Activated naive CD8-positive, alpha-beta T cell treated with anti-CD3 and anti-CD28 coated beads, Interleukin-2, amount 10 ng/mL, durations not matched to agents 7 days and 5 days (primary cell): Measurements from ENCODE around the gene NPR1. TPM values are rescaled to one million over a fixed set of nuclear protein-coding genes. Genes with fewer than 3 reads are reported as not detected.
"Not testable (repeated sequence)": the region's sequence is repeated elsewhere in the genome, so short reads cannot be mapped to it uniquely, and the experiment has no call there.

ENCODE experiments used
- ATAC-seq: fragments of 150-1000 bp; cut with Tn5 transposase; one replicate; pipeline ENCODE4 v1.10.0; 2021; ENCODE audit warnings: low read depth, moderate library complexity
- POLR2A ChIA-PET: fragments of 350-600 bp; sonication (Branson Sonifier 250); formaldehyde crosslinking; loops from one replicate; lab custom pipeline; 2021; ENCODE audit warnings: antibody characterized with exemption; lab: Charles Lee
- DNase-seq: peaks from one replicate; pipeline ENCODE4 v3.0.0; 2021
- H3K27ac Mint-ChIP-seq: one replicate; pipeline ENCODE4 v1.8.0; 2022; ENCODE audit warnings: mild to moderate bottlenecking, mixed read lengths
- H3K27me3 Mint-ChIP-seq: one replicate; pipeline ENCODE4 v1.8.0; 2022; ENCODE audit warnings: mild to moderate bottlenecking, moderate library complexity, mixed read lengths
- H3K36me3 Mint-ChIP-seq: one replicate; pipeline ENCODE4 v1.8.0; 2021; ENCODE audit warnings: mild to moderate bottlenecking, mixed read lengths
- H3K4me1 Mint-ChIP-seq: one replicate; pipeline ENCODE4 v1.8.0; 2021; ENCODE audit warnings: mixed read lengths
- H3K4me3 Mint-ChIP-seq: one replicate; pipeline ENCODE4 v1.8.0; 2022; ENCODE audit warnings: mild to moderate bottlenecking, moderate library complexity, mixed read lengths
- H3K9me3 Mint-ChIP-seq: one replicate; pipeline ENCODE4 v1.8.0; 2021; ENCODE audit warnings: mixed read lengths
- total RNA-seq, 2 experiments: library from RNA; stranded (reverse); gene quantifications; one replicate each; pipeline ENCODE4 v1.2.3, GENCODE V29; 2021

NPR1 gene
- total RNA-seq, 2 experiments from 2014 or later, result not detected

GRCh38 chr1:153688736-153689328, 10.3 kb downstream of the NPR1 start:
- ATAC-seq, result no peak
- H3K36me3 Mint-ChIP-seq, result no peaks in the 10 kb centered on the region
- peaks cover 13% of the 10 kb centered on the region for H3K27me3 Mint-ChIP-seq
- no peak overlapping the region for H3K27ac Mint-ChIP-seq
- POLR2A ChIA-PET, result interaction anchor here (1.1 kb wide), 1 partner anchor 39 kb away, joined by 3 read pairs; no protein-coding TSS in a partner anchor
- H3K9me3 Mint-ChIP-seq, result no peaks in the 10 kb centered on the region
- H3K4me1 Mint-ChIP-seq, result peaks cover 10% of the 10 kb centered on the region
- H3K4me3 Mint-ChIP-seq, result no peak overlapping the region
- DNase-seq, result no peak

- ATAC-seq (no peak), DNase-seq (no peak)
- H3K27ac Mint-ChIP-seq, result no peak overlapping the region
- peaks cover 11% of the 10 kb centered on the region for H3K4me1 Mint-ChIP-seq
- H3K36me3 Mint-ChIP-seq, result no peaks in the 10 kb centered on the region
- POLR2A ChIA-PET, result no interaction called here
- H3K9me3 Mint-ChIP-seq, result no peaks in the 10 kb centered on the region
- no peak overlapping the region for H3K4me3 Mint-ChIP-seq
- peaks cover 9% of the 10 kb centered on the region for H3K27me3 Mint-ChIP-seq
Measured at GRCh38 chr1:153693466-153693865, 15.0 kb downstream of the NPR1 start.

GRCh38 chr1:153696741-153697140, 18.3 kb downstream of the NPR1 start:
- no peak for ATAC-seq
- H3K36me3 Mint-ChIP-seq, result no peaks in the 10 kb centered on the region
- H3K4me1 Mint-ChIP-seq, result peaks cover 1% of the 10 kb centered on the region
- no peaks in the 10 kb centered on the region for H3K9me3 Mint-ChIP-seq
- no peak for DNase-seq
- no peak overlapping the region for H3K4me3 Mint-ChIP-seq
- no peak overlapping the region for H3K27ac Mint-ChIP-seq
- peaks cover 2% of the 10 kb centered on the region for H3K27me3 Mint-ChIP-seq
- POLR2A ChIA-PET, result no interaction called here

GRCh38 chr1:153697191-153698019, 18.9 kb downstream of the NPR1 start:
- H3K36me3 Mint-ChIP-seq, result no peaks in the 10 kb centered on the region
- ATAC-seq, result no peak
- POLR2A ChIA-PET, result no interaction called here
- peaks cover 1% of the 10 kb centered on the region for H3K4me1 Mint-ChIP-seq
- no peaks in the 10 kb centered on the region for H3K27me3 Mint-ChIP-seq
- H3K9me3 Mint-ChIP-seq, result no peaks in the 10 kb centered on the region
- DNase-seq, result no peak
- no peak overlapping the region for H3K4me3 Mint-ChIP-seq
- no peak overlapping the region for H3K27ac Mint-ChIP-seq

- no peaks in the 10 kb centered on the region for H3K27me3 Mint-ChIP-seq
- POLR2A ChIA-PET, result no interaction called here
- DNase-seq, result no peak
- peaks cover 1% of the 10 kb centered on the region for H3K4me1 Mint-ChIP-seq
- no peaks in the 10 kb centered on the region for H3K9me3 Mint-ChIP-seq
- ATAC-seq, result no peak
- no peaks in the 10 kb centered on the region for H3K36me3 Mint-ChIP-seq
- H3K27ac Mint-ChIP-seq, result no peak overlapping the region
- no peak overlapping the region for H3K4me3 Mint-ChIP-seq
Measured at GRCh38 chr1:153698020-153698922, 19.8 kb downstream of the NPR1 start.

GRCh38 chr1:153698923-153699714, 20.6 kb downstream of the NPR1 start:
- peaks cover 1% of the 10 kb centered on the region for H3K4me1 Mint-ChIP-seq
- no peak overlapping the region for H3K27ac Mint-ChIP-seq
- POLR2A ChIA-PET, result no interaction called here
- DNase-seq, result no peak
- no peaks in the 10 kb centered on the region for H3K27me3 Mint-ChIP-seq
- no peaks in the 10 kb centered on the region for H3K36me3 Mint-ChIP-seq
- no peaks in the 10 kb centered on the region for H3K9me3 Mint-ChIP-seq
- no peak for ATAC-seq
- no peak overlapping the region for H3K4me3 Mint-ChIP-seq

- H3K27me3 Mint-ChIP-seq, result no peaks in the 10 kb centered on the region
- POLR2A ChIA-PET, result no interaction called here
- H3K36me3 Mint-ChIP-seq, result no peaks in the 10 kb centered on the region
- DNase-seq (no peak), ATAC-seq (no peak)
- peaks cover 1% of the 10 kb centered on the region for H3K4me1 Mint-ChIP-seq
- no peak overlapping the region for H3K4me3 Mint-ChIP-seq
- no peaks in the 10 kb centered on the region for H3K9me3 Mint-ChIP-seq
- H3K27ac Mint-ChIP-seq, result no peak overlapping the region
Measured at GRCh38 chr1:153699768-153700167, 21.3 kb downstream of the NPR1 start.

GRCh38 chr1:153705484-153705883, 27.0 kb downstream of the NPR1 start:
- no peak for ATAC-seq
- Mint-ChIP-seq H3K9me3 (no peaks in the 10 kb centered on the region), H3K27ac (no peak overlapping the region), H3K4me1 (no peaks in the 10 kb centered on the region), H3K4me3 (no peak overlapping the region), H3K27me3 (peaks cover 2% of the 10 kb centered on the region), H3K36me3 (no peaks in the 10 kb centered on the region)
- no peak for DNase-seq
- POLR2A ChIA-PET, result interaction anchor here (0.9 kb wide), 1 partner anchor 9 kb away, joined by 3 read pairs; no protein-coding TSS in a partner anchor

- no peaks in the 10 kb centered on the region for H3K4me1 Mint-ChIP-seq
- DNase-seq, result no peak
- no peak for ATAC-seq
- no peaks in the 10 kb centered on the region for H3K9me3 Mint-ChIP-seq
- peaks cover 11% of the 10 kb centered on the region for H3K27me3 Mint-ChIP-seq
- no peak overlapping the region for H3K27ac Mint-ChIP-seq
- H3K36me3 Mint-ChIP-seq, result no peaks in the 10 kb centered on the region
- POLR2A ChIA-PET, result no interaction called here
- H3K4me3 Mint-ChIP-seq, result no peak overlapping the region
Measured at GRCh38 chr1:153711026-153711425, 32.5 kb downstream of the NPR1 start.

- ATAC-seq, H3K4me3 Mint-ChIP-seq, H3K27me3 Mint-ChIP-seq, POLR2A ChIA-PET, H3K36me3 Mint-ChIP-seq, H3K9me3 Mint-ChIP-seq, H3K27ac Mint-ChIP-seq, H3K4me1 Mint-ChIP-seq, DNase-seq: not testable (repeated sequence)
Measured at GRCh38 chr1:153716211-153716610, 37.7 kb downstream of the NPR1 start.

- Mint-ChIP-seq H3K4me1 (no peaks in the 10 kb centered on the region), H3K9me3 (no peaks in the 10 kb centered on the region), H3K4me3 (no peak overlapping the region), H3K27ac (no peak overlapping the region), H3K27me3 (peaks cover 9% of the 10 kb centered on the region), H3K36me3 (no peaks in the 10 kb centered on the region)
- ATAC-seq (no peak), DNase-seq (no peak)
- POLR2A ChIA-PET, result no interaction called here
Measured at GRCh38 chr1:153717330-153717729, 38.8 kb downstream of the NPR1 start.

- Mint-ChIP-seq H3K9me3 (no peaks in the 10 kb centered on the region), H3K27ac (no peak overlapping the region), H3K27me3 (no peaks in the 10 kb centered on the region), H3K36me3 (no peaks in the 10 kb centered on the region), H3K4me1 (peaks cover 6% of the 10 kb centered on the region), H3K4me3 (no peak overlapping the region)
- no peak for DNase-seq
- POLR2A ChIA-PET, result no interaction called here
- ATAC-seq, result no peak
Measured at GRCh38 chr1:153723687-153724086, 45.2 kb downstream of the NPR1 start.

- not testable (repeated sequence) for H3K4me3 Mint-ChIP-seq, H3K27me3 Mint-ChIP-seq, ATAC-seq, H3K36me3 Mint-ChIP-seq, DNase-seq, H3K27ac Mint-ChIP-seq, H3K9me3 Mint-ChIP-seq
- POLR2A ChIA-PET, result interaction anchor here (0.9 kb wide), 1 partner anchor 46 kb away, joined by 5 read pairs; the partner anchor contains the start of gene NPR1
- peaks cover 14% of the 10 kb centered on the region for H3K4me1 Mint-ChIP-seq
Measured at GRCh38 chr1:153724634-153725033, 46.1 kb downstream of the NPR1 start.
